GM21526 (cell line): ENCODE data around the gene SLC22A17.
A peak's percentile ranks its signal among the peaks of the same experiment; 100 is the strongest.
"Not testable (repeated sequence)": the region's sequence is repeated elsewhere in the genome, so short reads cannot be mapped to it uniquely, and the experiment has no call there.

Experiments
- ATAC-seq: cut with Tn5 transposase; IDR thresholded peaks from one replicate; pipeline ENCODE4 v1.9.1; 2021; ENCODE audit warnings: moderate library complexity; ENCODE audit not compliant: unreplicated experiment, low FRiP score

The SLC22A17 gene

GRCh38 chr14:23347406-23348296 lies 5.0 kb downstream of the SLC22A17 start:
- no peak for ATAC-seq

GRCh38 chr14:23346693-23347405 lies 5.8 kb downstream of the SLC22A17 start:
- no peak for ATAC-seq

- no peak for ATAC-seq
These were observed 6.5 kb downstream of the SLC22A17 start for GRCh38 chr14:23345987-23346692.

DNA sequence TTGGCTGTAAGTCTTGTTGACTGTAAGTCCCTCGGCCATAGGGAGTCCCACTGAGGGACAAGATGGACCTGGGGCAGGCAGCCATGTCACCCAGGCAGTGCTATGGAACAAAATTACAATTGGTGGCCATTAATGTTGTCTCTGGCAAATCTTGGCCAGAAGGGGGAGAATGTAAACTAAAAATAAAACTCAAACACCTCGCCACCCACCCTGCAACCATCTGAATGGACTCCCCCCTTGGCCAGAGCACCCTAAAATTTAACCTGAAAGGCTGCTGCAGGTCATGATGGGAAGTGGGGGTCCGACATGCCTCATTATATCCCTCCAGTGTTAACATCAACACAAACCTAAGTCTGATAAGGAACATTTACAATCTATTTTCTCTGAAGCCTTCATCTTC lies 8.2 kb downstream of the SLC22A17 start:
- no peak for ATAC-seq

- ATAC-seq: no peak
These were observed 13.0 kb downstream of the SLC22A17 start for GRCh38 chr14:23339506-23340268.

DNA sequence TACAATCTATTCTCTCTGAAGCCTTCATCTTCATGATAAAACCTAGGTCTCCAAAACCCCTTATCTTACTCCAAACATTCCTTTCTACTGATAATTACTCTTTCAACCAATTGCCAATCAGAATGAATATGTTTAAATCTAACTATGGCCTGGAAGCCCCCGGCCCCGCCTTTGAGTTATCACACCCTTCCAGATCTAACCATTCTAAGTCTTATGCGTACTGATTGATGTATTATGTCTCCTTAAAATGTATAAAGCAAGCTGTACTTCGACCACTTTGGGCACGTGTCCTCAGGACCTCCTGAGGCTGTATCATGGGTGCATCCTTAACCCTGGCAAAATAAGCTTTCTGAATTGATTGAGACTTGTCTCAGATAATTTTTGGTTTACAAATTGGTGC lies 17.1 kb downstream of the SLC22A17 start:
- no peak for ATAC-seq

- ATAC-seq: no peak
These were observed 24.5 kb downstream of the SLC22A17 start for GRCh38 chr14:23327947-23328744.

DNA sequence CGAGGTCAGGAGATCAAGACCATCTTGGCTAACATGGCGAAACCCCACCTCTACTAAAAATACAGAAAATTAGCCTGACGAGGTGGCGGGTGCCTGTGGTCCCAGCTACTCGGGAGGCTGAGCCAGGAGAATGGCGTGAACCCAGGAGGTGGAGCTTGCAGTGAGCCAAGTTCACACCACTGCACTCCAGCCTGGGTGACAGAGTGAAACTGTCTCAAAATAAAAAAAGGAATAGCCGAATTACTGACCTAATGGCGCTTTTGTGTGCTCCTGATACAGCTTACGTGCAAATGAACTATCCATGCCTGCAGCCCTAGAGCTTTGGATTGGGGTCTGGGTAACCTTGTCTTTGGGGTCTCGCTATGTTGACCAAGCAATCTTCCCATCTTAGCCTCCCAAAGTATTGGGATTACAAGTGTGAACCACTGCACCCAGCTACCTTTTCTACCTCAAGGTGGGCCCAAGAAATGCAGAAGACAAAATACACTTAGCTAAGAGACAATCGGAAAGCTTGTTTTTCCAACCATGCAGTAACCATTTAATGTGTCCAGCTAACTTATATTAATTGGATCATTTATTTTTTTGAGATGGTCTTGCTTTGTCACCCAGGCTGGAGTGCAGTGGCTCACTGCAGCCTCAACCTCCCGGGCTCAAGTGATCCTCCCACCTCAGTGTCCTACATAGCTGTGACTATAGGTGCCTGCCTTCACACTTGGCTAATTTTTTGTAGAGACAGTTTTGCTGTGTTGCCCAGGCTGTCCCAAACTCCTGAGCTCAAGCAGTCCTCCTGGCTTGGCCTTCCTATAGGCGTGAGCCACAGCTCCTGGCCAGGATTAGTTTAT lies 26.0 kb downstream of the SLC22A17 start:
- no peak for ATAC-seq

DNA sequence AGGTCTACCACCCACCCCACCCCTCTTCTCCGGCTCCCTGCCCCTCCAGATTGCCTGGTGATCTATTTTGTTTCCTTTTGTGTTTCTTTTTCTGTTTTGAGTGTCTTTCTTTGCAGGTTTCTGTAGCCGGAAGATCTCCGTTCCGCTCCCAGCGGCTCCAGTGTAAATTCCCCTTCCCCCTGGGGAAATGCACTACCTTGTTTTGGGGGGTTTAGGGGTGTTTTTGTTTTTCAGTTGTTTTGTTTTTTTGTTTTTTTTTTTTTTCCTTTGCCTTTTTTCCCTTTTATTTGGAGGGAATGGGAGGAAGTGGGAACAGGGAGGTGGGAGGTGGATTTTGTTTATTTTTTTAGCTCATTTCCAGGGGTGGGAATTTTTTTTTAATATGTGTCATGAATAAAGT lies 26.9 kb downstream of the SLC22A17 start:
- not testable (repeated sequence) for ATAC-seq

DNA sequence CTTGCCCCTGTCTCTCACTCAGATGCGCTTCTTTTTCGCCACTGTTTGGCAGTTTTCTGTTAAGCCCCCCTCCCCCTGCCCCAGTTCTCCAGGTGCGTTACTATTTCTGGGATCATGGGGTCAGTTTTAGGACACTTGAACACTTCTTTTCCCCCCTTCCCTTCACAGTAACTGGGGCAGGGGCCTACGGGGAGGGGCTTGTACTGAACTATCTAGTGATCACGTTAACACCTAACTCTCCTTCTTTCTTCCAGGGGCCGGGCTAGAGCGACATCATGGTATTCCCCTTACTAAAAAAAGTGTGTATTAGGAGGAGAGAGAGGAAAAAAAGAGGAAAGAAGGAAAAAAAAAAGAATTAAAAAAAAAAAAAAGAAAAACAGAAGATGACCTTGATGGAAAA lies 27.7 kb downstream of the SLC22A17 start:
- ATAC-seq: no peak

GRCh38 chr14:23324455-23324846 lies 28.2 kb downstream of the SLC22A17 start:
- ATAC-seq: no peak

- ATAC-seq: no peak
These were observed 28.7 kb downstream of the SLC22A17 start for GRCh38 chr14:23323838-23324454.

- ATAC-seq: no peak
These were observed 29.8 kb downstream of the SLC22A17 start for GRCh38 chr14:23322568-23323517.

- ATAC-seq: peak; percentile 5
These were observed 30.8 kb downstream of the SLC22A17 start for GRCh38 chr14:23321572-23322547.

DNA sequence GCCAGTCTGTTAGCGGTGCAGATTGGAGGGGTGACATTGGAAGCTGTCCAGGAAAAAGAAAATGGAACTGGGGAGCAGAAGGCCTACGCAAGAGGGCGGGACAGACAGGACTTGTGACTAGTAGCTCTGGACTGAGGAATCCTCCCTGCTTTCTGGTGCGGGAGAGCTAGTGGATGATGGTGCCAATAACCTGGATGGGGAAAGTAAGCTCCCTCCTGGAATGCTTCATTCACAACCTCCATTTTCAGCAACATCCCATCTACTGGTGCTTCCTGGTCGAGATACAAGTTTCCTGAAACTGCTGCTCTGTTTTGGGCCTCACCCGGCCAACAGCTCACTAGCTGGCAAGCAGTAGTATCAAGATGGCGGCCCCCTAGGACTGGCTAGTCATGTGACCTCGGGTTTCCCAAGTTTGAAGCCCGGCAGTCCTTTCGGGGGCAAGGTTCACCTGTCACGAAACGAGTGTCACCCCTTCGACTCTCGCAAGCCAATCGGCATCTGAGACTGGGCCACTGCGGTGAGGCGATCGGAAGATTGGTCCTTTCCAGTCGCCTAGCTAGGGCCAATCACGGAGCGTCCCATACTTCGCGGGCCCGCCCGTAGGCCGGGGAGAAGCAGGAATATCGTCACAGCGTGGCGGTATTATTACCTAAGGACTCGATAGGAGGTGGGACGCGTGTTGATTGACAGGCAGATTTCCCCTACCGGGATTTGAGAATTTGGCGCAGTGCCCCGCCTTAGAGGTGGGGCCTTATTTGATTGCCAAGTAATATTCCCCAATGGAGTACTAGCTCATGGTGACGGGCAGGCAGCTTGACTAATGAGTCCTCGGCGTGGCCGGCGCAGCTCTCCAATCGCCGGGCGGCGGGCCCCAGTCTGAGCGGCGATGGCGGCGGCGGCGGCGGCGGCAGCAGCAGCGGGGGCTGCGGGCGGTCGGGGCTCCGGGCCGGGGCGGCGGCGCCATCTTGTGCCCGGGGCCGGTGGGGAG lies 31.8 kb downstream of the SLC22A17 start, which contains the start of gene PABPN1:
PABPN1 (plus strand) TSS at position 874 of the 988 bp plus-strand sequence; CDS start at position 887, 13 bp downstream.
- peak; percentile 88 for ATAC-seq
